ENCODE results near the gene ASCL1. TPM values are rescaled to one million over a fixed set of nuclear protein-coding genes. Genes with fewer than 3 reads are reported as not detected.

Gene ASCL1
- total and polyA plus RNA-seq, 2 experiments from 2014 or later = not detected

DNA sequence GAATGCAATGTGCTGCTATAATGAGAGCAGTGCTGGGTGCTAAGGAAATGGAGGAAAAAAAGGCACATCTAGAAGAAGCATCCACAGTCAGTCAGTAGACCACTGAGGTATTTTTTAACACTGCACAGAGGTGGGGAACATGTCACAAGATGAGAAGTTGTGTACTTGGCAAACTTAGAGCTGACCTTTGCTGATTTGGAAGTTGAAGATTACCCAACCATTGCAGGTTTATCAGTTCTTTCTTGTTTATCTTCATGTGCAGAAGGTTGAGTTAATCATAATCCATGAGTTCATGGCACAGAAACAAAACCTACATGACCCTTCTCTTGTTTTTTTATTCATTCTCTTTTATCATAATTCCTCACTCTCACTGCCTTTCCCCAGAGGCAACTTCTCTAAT lies 37.2 kb upstream of the ASCL1 start:
- TF ChIP-seq, protein P1, sequence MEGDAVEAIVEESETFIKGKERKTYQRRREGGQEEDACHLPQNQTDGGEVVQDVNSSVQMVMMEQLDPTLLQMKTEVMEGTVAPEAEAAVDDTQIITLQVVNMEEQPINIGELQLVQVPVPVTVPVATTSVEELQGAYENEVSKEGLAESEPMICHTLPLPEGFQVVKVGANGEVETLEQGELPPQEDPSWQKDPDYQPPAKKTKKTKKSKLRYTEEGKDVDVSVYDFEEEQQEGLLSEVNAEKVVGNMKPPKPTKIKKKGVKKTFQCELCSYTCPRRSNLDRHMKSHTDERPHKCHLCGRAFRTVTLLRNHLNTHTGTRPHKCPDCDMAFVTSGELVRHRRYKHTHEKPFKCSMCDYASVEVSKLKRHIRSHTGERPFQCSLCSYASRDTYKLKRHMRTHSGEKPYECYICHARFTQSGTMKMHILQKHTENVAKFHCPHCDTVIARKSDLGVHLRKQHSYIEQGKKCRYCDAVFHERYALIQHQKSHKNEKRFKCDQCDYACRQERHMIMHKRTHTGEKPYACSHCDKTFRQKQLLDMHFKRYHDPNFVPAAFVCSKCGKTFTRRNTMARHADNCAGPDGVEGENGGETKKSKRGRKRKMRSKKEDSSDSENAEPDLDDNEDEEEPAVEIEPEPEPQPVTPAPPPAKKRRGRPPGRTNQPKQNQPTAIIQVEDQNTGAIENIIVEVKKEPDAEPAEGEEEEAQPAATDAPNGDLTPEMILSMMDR (IDR thresholded peaks at IDR 0.05; ENCODE audit: low read depth, low read length) = no peak
- H3K9me3 ChIP-seq (ENCODE audit: low read depth) = no peaks in the 10 kb centered on the region

DNA sequence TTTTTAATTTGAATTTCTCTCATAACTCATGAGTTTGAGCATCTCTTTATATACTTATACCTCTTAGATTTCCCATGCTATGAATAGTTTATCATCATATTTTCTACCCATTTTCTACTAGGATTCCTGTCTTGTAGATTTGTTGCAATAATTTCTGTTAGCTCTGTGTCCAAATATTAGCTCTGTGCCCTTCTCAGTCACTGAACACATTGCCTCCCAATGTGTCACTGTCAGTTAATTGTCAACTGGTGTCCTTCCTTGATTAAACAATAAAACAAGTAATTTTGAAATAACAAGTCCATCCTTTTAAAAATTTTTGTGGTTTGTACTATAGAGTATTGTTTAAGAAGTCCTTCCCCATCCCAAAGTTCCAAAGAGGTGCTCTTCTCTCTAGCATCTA lies 36.2 kb upstream of the ASCL1 start:
- H3K9me3 ChIP-seq (ENCODE audit: low read depth) = no peaks in the 10 kb centered on the region
- no peaks in the 10 kb centered on the region for H3K4me1 ChIP-seq (ENCODE audit: low read depth)
- TF ChIP-seq, protein P1 (IDR thresholded peaks at IDR 0.05; ENCODE audit: low read depth, low read length) = no peak
- no peak overlapping the region for H3K27ac ChIP-seq
- no peak for DNase-seq (ENCODE audit: low read depth in 1 of 2, low spot score in 1 of 2)
- no peaks in the 10 kb centered on the region for H3K36me3 ChIP-seq
- peaks cover 27% of the 10 kb centered on the region for H3K27me3 ChIP-seq
- no peak overlapping the region for H3K4me3 ChIP-seq

More for the DNA sequence above, 37.2 kb upstream of the ASCL1 start:
- no peak overlapping the region for H3K27ac ChIP-seq
- no peak for DNase-seq (ENCODE audit: low read depth in 1 of 2, low spot score in 1 of 2)
- no peak overlapping the region for H3K4me3 ChIP-seq
- H3K4me1 ChIP-seq (ENCODE audit: low read depth) = no peaks in the 10 kb centered on the region
- no peaks in the 10 kb centered on the region for H3K36me3 ChIP-seq
- peaks cover 32% of the 10 kb centered on the region for H3K27me3 ChIP-seq

DNA sequence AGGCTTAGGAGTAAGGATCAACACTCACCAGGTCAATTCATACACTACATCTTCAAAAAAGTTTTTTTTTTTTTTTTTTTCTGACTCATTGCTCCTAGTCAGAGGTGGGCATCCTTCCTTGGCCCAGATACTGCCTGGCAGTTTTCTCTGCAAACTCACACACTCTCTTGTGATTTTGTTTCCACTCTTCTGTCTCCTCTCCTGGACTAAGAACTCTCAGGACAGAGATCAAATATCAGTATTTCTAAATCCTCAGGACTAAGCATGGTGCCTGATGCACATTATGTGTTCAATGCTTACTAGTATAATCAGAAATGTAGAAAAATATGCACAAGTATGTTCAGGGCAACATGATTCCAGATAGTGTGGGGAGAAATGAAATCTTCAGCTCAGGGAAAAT lies 30.3 kb upstream of the ASCL1 start:
- H3K9me3 ChIP-seq (ENCODE audit: low read depth) = no peaks in the 10 kb centered on the region
- H3K27ac ChIP-seq = no peak overlapping the region
- DNase-seq (ENCODE audit: low read depth in 1 of 2, low spot score in 1 of 2) = no peak
- H3K36me3 ChIP-seq = no peaks in the 10 kb centered on the region
- TF ChIP-seq, protein P1 (IDR thresholded peaks at IDR 0.05; ENCODE audit: low read depth, low read length) = no peak
- H3K27me3 ChIP-seq = peaks cover 5% of the 10 kb centered on the region
- no peak overlapping the region for H3K4me3 ChIP-seq
- H3K4me1 ChIP-seq (ENCODE audit: low read depth) = no peaks in the 10 kb centered on the region

- Histone ChIP-seq H3K27me3 (no peaks in the 10 kb centered on the region), H3K36me3 (no peaks in the 10 kb centered on the region), H3K4me3 (no peak overlapping the region), H3K4me1 (ENCODE audit: low read depth) (no peaks in the 10 kb centered on the region), H3K27ac (no peak overlapping the region), H3K9me3 (ENCODE audit: low read depth) (no peaks in the 10 kb centered on the region)
- TF ChIP-seq, protein P1 (IDR thresholded peaks at IDR 0.05; ENCODE audit: low read depth, low read length) = no peak
- DNase-seq (ENCODE audit: low read depth in 1 of 2, low spot score in 1 of 2) = no peak
Measured at GRCh38 chr12:102933168-102933567, 24.3 kb upstream of the ASCL1 start.

- Histone ChIP-seq H3K36me3 (no peaks in the 10 kb centered on the region), H3K27me3 (no peaks in the 10 kb centered on the region), H3K4me3 (no peak overlapping the region), H3K27ac (no peak overlapping the region), H3K9me3 (ENCODE audit: low read depth) (no peaks in the 10 kb centered on the region), H3K4me1 (ENCODE audit: low read depth) (no peaks in the 10 kb centered on the region)
- no peak for DNase-seq (ENCODE audit: low read depth in 1 of 2, low spot score in 1 of 2)
- TF ChIP-seq, protein P1 (IDR thresholded peaks at IDR 0.05; ENCODE audit: low read depth, low read length) = no peak
Measured at GRCh38 chr12:102939059-102939458, 18.4 kb upstream of the ASCL1 start.

Data from cardiac muscle cell (in vitro differentiated cells and primary cell).